Stimulated activated naive CD4-positive, alpha-beta T cell (primary cell): ENCODE results near the gene FUT8.
"Not testable (repeated sequence)": the region's sequence is repeated elsewhere in the genome, so short reads cannot be mapped to it uniquely, and the experiment has no call there.

Experiments
- DNase-seq, 6 experiments: peaks; one replicate each; lab custom pipeline; 2025; lab: John Stamatoyannopoulos, UW

FUT8 gene

DNA sequence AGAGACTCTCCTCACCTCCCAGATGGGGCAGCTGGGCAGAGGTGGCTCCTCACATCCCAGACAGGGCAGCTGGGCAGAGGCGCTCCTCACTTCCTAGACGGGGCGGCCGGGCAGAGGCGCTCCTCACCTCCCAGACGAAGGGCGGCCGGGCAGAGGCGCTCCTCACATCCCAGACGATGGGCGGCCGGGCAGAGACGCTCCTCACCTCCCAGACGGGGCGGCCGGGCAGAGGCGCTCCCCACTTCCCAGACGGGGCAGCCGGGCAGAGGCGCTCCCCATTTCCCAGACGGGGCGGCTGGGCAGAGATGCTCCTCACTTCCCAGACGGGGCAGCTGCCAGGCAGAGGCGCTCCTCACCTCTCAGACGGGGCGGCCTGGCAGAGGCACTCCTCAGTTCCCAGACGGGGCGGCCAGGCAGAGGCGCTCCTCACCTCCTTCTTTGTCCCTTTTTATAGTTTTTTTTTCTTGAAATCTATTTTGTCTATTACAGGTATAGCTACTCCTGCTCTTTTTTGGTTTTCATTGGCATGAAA, 304.9 kb downstream of the FUT8 start:
- DNase-seq, result not testable (repeated sequence)

DNA sequence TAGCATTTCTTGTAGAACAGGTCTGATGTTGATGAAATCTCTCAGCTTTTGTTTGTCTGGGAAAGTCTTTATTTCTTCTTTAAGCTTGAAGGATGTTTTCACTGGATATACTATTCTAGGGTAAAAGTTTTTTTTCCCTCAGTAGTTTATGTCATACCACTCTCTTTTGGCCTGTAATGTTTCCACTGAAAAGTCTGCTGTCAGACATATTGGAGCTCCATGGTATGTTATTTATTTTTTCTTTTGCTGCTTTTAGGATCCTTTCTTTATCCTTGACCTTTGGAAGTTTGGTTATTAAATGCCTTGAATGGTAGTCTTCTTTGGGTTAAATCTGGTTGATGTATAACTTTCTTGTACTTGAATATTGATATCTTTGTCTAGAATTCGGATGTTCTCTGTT, 306.1 kb downstream of the FUT8 start:
- DNase-seq, result no peak

DNA sequence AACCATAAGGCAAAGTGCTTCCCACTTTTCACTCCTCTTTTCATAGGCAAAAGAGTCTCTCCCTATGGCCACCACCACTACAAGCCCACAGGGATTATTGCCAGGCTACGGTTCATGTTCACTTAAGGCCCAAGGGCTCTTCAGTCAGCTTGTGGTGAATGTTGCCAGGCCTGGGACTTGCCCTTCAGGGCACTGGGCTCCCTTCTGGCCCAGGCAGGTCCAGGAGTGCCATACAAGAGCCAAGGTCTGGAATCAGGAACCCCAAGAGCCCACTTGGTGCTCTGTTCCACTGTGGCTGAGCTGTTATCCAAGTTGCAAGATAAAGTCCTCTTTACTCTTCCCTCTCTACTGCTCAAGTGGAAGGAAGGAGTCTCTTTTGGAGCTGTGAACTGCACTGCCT, 307.6 kb downstream of the FUT8 start:
- no peak for DNase-seq

DNA sequence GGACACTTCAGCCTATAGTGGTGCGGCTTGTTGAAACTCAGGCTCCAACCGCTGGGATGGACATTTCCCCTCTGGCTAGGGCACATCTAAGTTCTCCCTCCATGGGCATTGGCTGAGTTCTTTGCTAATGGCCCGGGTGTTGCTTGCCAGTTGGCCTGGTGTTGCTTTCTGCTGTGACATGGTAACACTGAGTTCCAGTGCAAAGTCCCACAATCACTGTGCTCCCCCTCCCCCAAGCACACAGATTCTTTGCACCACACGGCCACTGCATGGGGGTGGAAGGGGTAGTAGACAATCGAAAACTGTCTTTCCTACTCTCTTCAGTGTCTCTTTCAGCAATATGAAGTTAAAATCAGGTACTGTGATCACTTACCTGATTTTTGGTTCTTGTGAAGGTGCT, 308.2 kb downstream of the FUT8 start:
- DNase-seq, result no peak

DNA sequence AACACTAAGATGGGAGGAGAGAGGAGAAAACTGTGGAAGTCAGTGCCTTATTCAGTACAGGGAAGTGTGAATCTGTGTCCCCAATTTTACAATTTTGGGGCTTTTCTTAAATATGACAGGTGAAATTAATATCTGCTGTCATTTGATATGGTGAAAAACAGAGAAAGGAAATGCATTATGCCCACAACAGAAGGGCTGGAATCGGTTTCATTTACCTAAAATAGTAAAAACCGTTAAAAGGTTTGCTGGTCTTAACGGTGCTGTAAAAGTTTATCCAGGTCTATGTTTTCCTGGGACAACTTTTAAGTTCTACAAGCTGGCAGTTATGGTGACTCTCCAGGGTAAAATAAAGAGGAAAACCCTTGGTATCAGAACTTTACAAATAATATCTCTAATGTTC, 310.8 kb downstream of the FUT8 start:
- no peak for DNase-seq

DNA sequence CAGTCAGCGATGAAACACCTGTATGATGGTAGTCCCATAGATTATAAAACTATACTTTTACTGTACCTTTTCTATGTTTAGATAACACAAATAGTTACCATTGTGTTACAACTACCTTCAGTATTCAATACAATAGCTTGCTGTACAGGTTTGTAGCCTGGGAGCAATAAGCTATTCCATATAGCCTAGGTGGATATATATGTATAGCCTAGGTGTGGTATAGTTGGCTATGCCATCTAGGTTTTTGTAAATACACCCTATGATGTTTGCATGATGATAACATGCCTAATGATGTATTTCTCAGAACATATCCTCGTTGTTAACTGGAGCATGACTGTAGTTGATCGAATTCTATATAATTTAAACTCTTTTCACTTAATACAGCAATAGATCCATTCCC, 316.1 kb downstream of the FUT8 start:
- DNase-seq, result no peak

DNA sequence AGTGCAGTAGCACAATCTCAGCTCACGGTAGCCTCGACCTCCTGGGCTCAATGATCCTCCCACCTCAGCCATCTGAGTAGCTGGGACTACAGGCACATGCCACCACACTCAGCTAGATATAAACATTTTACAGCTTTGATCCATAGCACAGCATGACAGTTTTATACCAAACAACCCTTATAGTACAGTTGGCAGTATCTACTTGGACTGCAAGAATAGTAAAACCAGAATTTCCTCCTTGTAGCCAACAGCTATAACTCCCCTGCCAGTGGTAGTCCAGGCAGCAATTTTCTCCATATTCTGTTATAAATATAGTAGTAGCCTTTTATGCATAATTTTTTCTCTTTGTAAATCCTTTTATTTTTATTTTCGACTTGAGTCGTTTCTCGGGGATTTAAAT, 317.0 kb downstream of the FUT8 start:
- DNase-seq, result no peak

DNA sequence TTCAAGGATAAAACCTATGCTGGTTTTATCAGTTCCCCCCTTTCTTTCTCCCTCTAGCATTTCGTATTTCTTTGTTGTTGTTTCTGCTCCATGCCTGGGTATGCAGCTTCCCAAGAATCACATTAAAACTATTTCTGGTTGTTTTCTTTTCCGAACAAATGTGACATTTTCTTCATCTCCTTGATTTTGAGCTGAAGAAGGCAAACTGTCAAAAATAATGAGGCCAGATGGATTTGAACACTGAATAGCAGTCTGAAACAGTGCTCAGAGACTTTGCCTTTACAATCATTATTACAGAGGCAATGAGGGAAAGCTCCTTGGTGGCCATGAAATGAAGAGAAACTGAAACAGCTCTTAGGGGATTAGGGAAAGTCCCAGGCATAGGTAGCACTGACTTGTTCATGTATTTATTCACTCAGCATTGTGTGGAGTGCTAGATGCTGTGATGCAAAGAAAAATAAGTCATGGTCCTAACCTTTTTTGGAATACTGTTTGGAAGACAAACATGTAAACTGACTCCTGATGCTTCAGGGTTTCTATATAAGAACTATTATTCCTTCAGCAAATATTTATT, 319.5 kb downstream of the FUT8 start:
- DNase-seq, result no peak

DNA sequence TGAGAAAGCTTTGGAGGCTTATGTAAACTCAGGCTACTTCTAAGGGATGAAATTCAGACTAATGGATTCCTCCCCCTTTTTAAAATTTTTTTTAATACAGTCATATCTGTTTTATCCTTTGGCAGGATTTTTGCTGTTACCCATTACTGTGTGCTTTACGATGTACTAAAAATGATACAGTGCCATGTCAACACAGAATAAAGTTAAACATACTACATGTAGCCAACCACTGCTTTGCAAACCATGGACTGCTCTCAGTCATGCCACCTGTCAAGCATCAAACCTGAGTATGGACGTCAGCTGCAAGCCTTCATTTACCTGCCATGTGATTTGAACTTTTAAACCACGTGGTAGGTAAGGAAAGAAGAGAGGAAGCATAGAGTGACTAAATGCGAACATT, 325.8 kb downstream of the FUT8 start:
- no peak for DNase-seq

DNA sequence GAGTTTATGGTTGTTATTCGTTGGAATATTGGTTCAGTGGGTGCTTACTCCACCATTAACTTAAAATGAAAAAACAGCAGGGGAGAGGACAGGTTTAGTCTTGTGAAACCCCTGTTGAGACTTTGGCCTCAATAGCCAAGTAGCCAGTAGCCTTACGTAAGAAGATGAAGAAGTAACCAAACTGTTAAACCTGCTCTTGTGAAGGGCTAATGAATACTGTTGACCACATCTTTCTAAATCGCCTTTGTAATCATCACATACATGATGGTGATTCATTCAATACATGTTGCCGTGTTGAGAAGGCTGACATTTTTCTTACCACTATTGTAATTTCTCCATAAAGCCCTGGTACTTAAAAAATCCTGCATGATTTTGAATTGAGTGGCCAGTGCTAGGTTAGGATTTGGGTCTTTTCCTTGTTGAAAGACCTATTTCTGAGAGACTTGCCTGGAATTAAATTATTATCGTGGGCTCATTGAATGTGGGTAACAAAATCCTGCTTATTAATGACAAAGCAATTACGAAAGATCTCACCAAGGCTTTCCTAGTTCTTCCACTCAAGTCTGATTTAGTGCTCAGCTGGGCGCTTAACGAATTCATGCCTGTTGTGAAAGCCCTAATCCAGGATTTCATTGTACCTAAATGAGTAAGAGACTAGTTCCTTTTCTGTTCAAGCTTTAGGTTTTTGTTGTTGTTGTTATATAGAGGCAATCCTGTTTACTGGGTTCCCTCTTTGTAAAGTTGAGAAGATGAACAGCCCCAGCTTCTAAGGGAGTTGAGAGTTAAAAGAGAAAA, 333.1 kb downstream of the FUT8 start:
- no peak for DNase-seq

DNA sequence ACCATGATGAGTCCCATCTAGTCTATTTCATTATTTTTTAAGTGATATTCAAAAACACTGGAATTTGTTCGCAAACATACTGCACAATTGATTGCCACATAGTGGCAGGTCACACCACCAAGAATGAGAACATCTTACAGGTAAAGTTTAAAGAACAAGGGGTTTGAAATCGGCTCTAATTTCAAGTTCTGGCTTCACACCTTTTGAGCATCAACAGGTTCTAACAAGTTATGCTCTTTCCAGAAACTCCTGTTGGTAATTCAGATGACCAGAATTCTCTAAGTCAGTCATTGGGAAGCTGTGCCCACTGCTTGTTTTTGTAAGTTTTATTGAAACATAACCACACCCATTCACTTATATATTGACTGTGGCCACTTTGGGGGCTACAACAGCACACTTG, 336.3 kb downstream of the FUT8 start:
- no peak for DNase-seq

DNA sequence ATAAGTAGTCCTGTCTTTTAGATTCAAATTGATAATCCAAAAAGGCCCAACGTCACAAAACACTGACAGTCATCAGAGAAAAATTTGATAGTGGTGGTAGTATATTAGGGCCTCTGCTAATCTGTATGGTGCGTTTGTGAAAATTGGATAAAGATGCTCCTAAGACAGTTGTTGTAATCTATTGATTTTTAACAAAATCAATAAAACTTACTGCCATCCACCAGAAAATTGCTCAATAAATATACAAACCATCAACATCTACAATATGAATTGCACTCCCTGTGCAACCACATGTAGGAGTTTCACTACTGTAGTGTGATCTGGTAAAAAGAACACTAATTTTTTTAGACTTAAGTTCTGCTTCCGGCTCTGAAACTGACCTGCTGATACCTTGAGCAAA, 336.8 kb downstream of the FUT8 start:
- DNase-seq, result no peak

DNA sequence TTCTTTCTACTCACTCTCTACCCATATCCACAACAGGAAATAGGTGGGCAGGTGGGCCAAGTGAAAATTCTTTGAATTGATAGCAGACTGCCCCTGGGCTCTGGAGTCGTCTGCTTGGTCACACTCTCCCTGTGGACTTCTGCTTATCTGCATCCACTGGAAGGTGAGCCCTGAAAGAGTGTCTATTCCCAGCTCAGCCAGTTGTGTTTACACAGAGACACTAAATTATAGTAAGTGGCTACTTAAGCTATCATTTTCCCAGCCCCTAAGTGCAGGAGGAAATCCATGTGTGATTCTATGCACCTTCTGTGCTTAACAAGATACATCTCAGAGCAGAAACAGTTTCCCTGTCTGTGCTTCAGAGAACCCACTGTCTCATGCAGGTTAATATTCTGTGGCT, 338.4 kb downstream of the FUT8 start:
- DNase-seq, result no peak

DNA sequence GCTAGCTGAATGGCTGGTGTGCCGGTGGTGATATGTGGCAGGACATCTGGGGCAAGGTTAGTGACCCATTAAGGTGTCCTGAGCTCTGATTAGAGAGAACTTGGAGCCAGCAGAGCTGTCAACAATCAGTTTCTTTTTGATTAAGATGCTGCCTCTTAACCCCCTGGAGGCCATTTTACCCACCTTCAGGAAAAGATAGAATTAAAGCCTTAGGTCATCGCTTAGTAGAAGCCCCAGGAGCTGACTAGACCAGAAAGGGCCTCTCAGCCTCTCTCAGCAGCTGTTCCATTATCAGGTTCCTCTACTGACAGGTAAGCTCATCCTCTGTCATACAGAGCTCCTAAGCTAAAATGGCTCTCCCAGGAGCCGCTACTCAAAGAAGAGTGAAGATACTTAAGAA, 339.0 kb downstream of the FUT8 start:
- DNase-seq, result no peak

DNA sequence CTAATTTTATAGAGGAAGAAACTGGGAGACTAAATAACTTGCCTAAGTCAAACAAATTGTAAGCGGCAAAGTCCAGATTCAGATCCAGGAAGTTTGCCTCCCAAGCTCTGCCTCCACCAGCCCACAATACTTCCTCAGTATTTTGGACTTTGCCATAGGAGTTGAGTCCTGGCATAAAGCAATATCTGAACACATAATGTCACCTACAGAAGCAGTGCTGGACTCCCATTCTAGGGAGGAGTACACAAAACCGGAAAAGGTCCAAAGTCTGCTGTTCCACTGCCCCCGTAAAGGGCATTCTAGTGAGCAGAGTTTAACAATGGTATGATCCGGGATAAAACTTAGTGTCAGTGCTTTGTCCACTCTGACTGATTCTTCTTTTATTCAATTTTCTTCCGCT, 340.5 kb downstream of the FUT8 start:
- DNase-seq, result no peak

DNA sequence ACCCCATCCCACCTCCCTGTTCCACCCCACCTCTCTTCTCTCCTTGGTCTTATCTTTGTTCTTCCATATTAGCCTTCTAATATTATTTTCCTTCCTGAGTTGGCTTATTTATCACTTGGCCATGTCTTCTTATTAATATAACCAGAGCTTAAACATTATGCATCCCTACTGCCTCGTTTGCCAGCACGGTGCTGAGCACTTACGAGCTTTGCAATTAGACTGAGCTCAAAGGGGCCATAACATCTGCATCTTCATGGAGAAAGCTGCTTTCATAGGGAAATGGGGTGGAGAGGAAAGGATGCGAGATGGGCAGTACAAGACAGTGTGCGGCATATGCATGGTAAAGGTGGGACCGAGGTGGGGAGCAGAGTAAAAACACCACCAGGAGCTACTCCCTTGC, 342.8 kb downstream of the FUT8 start:
- DNase-seq, result no peak

DNA sequence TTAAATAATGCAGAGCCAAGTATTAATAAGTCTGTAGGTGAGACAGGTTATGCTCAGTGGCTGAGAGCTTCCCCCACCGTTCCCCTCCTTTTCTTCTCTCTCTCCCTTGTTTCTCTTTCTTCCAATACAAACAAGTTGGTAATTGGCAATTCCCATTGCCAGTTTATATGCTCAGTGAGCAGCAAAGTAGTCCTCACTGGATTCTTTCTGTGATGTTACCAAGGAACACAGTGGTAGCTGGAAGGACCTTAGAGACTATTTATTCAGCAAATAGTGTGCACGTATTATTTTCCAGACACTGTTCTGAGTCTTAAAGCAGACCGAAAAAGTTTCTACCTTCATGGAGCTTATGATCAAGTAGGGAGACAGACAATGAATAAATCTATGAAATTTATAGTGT, 344.4 kb downstream of the FUT8 start:
- DNase-seq, result no peak

DNA sequence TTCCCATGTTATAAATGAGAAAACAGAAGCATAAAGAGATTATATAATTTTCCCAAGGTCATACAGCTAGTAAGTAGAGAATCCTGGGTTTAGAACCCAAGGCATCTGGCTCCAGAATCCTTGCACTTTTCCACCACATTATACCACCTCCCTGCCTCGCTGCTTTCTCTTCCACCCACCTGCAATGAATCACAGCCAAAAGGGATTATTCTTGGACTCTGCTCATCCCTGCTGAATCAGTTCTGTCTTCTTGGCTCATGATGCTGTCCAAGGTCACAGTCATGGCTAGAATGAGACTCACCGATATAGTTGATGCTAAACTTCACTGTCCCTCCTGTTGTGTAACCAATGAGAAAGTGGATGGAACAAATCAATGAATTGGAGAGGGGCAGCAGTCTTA, 356.6 kb downstream of the FUT8 start:
- no peak for DNase-seq

DNA sequence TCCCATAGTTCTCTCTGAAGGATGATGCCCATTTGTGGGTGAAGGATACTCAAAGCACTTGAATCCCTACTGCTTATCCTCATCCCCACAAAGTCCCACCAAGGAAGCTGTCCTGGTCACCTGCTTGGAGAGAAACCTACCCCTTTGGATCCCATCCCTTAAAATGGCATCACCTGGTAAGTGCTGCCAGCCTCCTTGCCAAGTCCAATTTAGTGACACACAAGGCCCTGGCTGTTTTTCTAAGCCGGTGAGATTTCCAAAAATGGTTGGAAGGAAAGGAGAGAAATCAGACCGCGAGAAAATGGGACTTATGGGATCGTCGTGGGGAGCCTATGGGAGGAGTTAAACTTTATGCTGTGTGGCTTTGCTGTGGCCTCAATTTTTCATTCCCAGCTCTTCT, 358.2 kb downstream of the FUT8 start:
- no peak for DNase-seq

DNA sequence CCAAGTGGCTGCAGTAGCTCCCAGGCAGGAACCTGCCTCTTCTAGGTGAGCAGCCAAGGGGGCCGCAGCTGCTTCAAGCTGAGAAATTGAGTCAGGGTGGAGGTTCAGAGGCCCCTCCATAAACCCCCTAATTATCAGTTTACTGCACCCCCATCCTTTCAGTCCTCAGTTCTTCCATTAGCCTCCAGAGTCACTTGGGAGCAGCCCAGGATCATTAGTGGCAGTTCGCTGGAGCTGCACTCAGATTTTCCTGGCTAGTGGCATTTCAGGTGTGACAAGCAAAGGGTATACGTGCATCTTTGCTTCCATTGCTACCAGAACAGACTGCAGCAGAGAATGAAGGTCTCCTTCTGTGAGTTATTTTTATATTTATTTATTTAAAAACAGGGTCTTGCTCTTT, 358.7 kb downstream of the FUT8 start:
- no peak for DNase-seq

DNA sequence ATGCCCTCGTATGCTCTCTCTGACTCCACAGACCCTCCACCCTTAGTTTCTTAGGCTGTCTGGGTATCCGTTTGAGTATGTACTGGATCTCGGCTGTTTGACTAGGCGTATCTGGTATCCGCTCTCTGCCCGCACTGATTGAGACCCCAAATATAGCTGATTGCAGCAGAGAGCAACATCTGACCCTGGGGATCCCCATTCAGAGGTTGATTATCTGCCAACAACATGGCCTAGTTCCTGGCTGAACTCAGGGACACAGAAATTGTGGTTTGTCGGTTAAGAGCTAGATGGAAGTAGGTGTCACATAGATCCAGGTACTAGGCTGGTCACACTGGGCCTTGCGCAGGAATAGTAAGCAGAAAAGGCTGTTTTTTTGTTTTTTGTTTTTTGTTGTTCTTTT, 359.9 kb downstream of the FUT8 start:
- no peak for DNase-seq

DNA sequence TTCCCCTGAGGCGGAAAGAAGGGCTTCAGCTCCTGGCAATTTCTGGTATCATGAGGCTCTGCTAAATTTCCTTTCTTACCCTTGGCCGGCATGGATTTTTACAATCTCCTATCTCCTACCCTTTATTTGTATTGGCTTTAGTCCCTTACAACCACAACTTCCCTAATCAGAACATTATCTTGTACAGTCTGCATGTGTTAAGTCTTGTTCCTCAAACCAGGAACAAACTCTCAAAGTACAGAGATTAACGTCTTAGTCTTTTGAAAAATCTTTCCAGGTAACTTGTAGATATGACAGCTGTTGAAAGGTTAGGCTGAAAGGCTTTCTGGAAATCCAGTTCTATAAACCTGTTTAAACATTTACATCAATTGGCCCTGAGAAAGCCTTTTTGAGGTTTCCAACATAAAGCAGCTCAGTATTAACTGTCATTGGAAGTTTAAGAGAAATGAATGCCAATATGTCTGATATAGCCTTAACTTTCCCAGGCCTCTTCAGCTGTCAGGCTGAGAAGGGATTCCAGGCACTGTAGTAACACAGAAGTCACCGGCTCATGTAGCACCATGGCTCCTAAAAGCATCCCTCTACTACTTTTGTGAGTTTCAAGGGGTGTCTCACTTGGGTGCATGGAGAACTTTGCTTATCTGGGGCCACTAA, 360.5 kb downstream of the FUT8 start:
- DNase-seq, result no peak

DNA sequence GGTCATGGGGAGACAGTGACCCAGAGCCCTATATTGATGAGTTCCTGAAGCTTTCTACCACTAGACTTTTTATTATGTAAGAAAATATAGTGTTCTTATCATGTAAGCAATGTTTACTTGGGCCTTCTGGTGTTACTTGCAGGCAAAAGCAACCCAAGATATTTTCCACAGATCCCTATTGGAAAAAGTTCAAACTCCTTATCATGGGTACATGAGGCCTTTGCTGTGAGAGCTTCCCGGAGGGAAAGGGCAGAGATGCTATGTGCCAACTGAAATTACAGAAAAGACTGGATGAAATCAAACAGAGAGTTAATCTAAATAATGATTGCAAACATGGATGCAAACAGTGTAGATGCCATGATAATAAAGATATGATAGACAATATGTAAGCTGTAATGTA, 361.5 kb downstream of the FUT8 start:
- DNase-seq, result no peak
